Measurements from ENCODE around the gene STK36. TPM values are rescaled to one million over a fixed set of nuclear protein-coding genes. Genes with fewer than 3 reads are reported as not detected.

Gene STK36
- total RNA-seq, 2 experiments from 2014 or later = 17.6 to 17.9 TPM

DNA sequence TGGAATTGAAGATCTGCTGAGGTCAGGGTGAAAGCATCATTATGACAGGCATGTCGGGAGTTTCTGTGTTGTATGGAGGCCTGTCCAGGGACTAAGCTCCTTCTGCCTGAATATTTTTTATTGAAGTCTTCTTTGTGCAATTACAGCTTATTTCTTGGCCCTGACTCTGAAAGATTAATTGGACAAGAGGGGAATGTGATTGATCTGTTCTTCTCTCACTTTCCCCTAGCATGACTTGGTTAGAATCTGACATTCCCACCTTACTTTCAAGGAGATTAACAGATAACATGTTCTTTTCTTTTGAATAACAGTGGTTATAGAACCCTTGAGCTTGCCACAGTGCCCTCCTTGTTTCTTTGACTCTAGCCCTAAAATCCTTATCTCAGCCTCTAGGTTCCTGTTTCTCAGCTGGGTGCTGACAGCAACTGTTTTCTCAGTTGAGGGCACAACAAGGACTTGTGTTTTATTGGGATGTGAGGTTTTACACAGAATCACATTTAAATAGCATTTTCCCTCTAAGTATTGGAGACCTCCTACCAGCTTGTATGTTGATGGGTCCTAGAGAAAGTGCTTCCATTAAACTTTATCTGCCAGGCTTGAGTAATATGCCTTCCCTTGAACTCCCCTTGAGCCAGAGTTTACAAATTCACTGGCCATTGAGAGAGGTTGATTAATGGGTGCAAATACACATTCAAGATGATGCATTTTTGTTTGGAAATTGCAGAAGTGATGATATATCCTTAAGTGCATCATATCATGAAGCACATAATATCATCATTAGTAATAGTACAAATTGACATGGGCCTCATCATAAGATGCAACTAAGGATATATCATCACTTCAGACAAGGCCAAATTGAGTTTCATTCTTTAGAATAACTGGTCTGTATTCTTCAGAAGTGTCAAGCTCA, 51.2 kb downstream of the STK36 start:
- CTCF ChIA-PET = interaction anchor here (0.6 to 3.3 kb wide), 8 partner anchors 10 to 175 kb away, joined by 3 to 23 read pairs (median 4); partner anchors contain the start of gene TTLL4
- Mint-ChIP-seq H3K4me1 (peaks cover 20% of the 10 kb centered on the region), H3K27me3 (no peaks in the 10 kb centered on the region), H3K9me3 (peaks cover 10% of the 10 kb centered on the region), H3K4me3 (no peak overlapping the region), H3K36me3 (ENCODE audit: low read depth) (peaks cover 21% of the 10 kb centered on the region), H3K27ac (no peak overlapping the region)
- POLR2A ChIA-PET = interaction anchor here (1.8 kb wide), 1 partner anchor 8 kb away, joined by 4 read pairs; no protein-coding TSS in a partner anchor
- no peak for DNase-seq

DNA sequence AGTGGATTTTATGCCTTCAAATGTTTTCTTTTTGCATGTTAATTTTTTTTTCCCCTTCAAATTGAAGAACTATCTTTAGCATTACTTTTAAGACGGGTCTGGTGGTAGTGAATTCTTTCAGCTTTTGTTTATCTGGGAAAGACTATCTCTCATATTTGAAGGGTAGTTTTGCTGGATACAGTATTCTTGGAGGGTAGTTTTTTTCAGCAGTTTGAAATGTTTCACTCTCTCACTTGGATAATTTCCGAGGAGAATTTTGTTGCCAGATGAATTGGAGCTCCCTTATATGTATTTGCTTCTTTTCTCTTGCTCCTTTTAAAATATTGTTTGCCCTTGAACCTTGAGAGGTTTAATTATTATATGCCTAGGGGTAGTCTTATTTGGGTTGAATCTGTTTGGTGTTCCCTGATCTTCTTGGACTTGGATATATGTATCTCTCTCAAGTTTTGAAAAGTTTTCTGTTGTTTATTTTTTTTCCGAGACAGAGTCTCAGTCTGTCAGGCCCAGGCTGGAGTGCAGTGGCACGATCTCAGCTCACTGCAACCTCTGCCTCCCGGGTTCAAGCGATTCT, 54.2 kb downstream of the STK36 start:
- Mint-ChIP-seq H3K4me1 (peaks cover 17% of the 10 kb centered on the region), H3K9me3 (peaks cover 10% of the 10 kb centered on the region), H3K27ac (no peak overlapping the region), H3K27me3 (no peaks in the 10 kb centered on the region), H3K36me3 (ENCODE audit: low read depth) (peaks cover 19% of the 10 kb centered on the region), H3K4me3 (no peak overlapping the region)
- POLR2A ChIA-PET = interaction anchor here (1.1 to 1.3 kb wide), 2 partner anchors 14 to 67 kb away, joined by 3 to 5 read pairs; partner anchors contain the start of genes BCS1L and ZNF142
- DNase-seq = no peak
- CTCF ChIA-PET = interaction anchor here (0.6 to 7.1 kb wide), 10 partner anchors 9 to 238 kb away, joined by 3 to 74 read pairs (median 4); partner anchors contain the start of genes BCS1L, TTLL4 and ZNF142

GRCh38 chr2:218727502-218728165, 55.7 kb downstream of the STK36 start:
- peaks cover 23% of the 10 kb centered on the region for H3K36me3 Mint-ChIP-seq (ENCODE audit: low read depth)
- POLR2A ChIA-PET = interaction anchor here (0.8 to 1.3 kb wide), 2 partner anchors 15 to 120 kb away, joined by 3 to 5 read pairs; no protein-coding TSS in a partner anchor
- peaks cover 21% of the 10 kb centered on the region for H3K4me1 Mint-ChIP-seq
- H3K4me3 Mint-ChIP-seq = no peak overlapping the region
- H3K27me3 Mint-ChIP-seq = no peaks in the 10 kb centered on the region
- DNase-seq = no peak
- no peak overlapping the region for H3K27ac Mint-ChIP-seq
- H3K9me3 Mint-ChIP-seq = peaks cover 10% of the 10 kb centered on the region
- CTCF ChIA-PET = interaction anchor here (0.6 to 7.1 kb wide), 16 partner anchors 8 to 171 kb away, joined by 3 to 74 read pairs (median 4); partner anchors contain the start of genes BCS1L, RNF25, STK36 and TTLL4

DNA sequence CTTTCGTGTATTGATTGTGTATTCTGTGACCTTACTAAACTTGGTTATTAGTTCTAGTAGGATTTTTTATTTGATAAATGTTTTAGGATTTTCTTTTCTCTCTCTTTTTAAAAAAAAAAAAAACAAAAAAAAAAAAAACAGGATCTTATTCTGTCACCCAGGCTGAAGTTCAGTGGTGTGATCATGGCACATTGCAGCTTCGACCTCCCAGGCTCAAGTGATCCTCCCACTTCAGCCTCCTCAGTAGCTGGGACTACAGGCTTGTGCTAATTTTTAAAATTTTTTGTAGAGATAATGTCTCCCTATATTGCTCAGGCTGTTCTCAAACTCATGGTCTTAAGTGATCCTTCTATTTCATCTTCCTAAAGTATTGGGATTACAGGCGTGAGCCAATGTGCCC, 57.8 kb downstream of the STK36 start:
- CTCF ChIA-PET = interaction anchor here (0.7 to 7.1 kb wide), 4 partner anchors 69 to 562 kb away, joined by 3 to 74 read pairs (median 4); no protein-coding TSS in a partner anchor

DNA sequence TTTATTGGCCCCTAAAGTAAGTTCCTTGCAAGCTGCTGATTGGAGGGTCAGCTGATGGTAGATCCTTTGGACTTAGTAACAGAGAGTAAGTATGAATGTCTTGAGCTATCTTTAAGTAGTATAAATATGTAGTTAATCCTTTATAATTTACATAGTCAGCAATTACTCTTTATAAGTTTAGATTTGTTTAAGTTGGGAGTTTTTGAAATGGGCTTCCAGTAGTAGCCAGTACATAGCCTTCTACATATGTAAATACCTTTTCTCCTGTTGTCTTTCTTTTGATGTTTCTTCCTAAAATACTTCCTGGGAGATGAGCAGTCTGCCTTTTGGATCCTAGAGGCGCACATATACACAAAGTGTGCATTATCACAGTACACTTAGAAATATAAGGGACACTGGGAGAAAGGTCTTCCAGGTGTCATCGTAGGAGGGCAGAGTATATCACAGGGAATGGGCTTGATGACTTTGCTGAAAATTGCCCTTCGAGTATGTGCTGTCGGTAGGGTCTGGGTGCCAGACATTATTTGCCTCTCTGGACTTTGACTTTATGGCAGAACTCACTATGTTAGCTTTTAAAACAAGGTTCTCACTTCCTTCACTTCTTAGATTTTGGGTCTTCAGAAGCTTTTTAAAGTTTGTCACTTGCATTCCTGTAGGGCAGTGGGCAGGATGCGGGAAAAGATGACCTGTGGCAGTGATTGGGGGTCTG, 60.3 kb downstream of the STK36 start:
- ChIA-PET CTCF (interaction anchor here (1.0 to 7.1 kb wide), 4 partner anchors 10 to 116 kb away, joined by 4 to 74 read pairs (median 6); partner anchors contain the start of gene TTLL4), POLR2A (interaction anchor here (1.5 to 1.7 kb wide), 2 partner anchors 9 to 21 kb away, joined by 4 to 7 read pairs; partner anchors contain the start of gene TTLL4)
- Mint-ChIP-seq H3K36me3 (ENCODE audit: low read depth) (peaks cover 15% of the 10 kb centered on the region), H3K9me3 (peaks cover 2% of the 10 kb centered on the region), H3K27me3 (no peaks in the 10 kb centered on the region), H3K27ac (no peak overlapping the region), H3K4me1 (peaks cover 27% of the 10 kb centered on the region), H3K4me3 (no peak overlapping the region)
- DNase-seq = no peak

More for the DNA sequence above, 57.8 kb downstream of the STK36 start:
- H3K4me3 Mint-ChIP-seq = no peak overlapping the region
- POLR2A ChIA-PET = no interaction called here
- H3K9me3 Mint-ChIP-seq = peaks cover 10% of the 10 kb centered on the region
- H3K27me3 Mint-ChIP-seq = no peaks in the 10 kb centered on the region
- H3K27ac Mint-ChIP-seq = no peak overlapping the region
- DNase-seq = no peak
- H3K4me1 Mint-ChIP-seq = peaks cover 27% of the 10 kb centered on the region
- H3K36me3 Mint-ChIP-seq (ENCODE audit: low read depth) = peaks cover 26% of the 10 kb centered on the region

DNA sequence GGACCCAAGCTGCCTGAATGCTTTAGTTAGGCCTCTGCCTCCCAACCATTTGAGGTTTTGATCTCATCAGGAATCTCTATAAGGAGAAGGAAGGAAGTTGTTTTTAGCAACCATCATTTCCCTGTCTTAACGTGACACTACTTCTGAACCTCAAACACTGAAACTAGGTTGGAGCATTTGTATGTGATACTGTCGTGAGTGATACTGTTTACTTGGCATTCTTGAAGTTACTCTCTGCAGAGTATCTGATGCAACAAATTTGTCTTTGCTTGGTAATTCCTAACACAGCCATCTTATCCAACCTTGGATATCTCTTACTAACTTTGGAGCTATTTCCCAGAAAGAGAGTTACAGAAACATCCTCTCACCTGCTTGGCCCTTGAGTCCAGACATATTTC, 60.9 kb downstream of the STK36 start:
- peaks cover 13% of the 10 kb centered on the region for H3K36me3 Mint-ChIP-seq (ENCODE audit: low read depth)
- H3K9me3 Mint-ChIP-seq = peaks cover 1% of the 10 kb centered on the region
- no peak for DNase-seq
- no peak overlapping the region for H3K27ac Mint-ChIP-seq
- ChIA-PET CTCF (interaction anchor here (1.0 to 7.1 kb wide), 3 partner anchors 10 to 116 kb away, joined by 4 to 74 read pairs (median 8); partner anchors contain the start of gene TTLL4), POLR2A (interaction anchor here (1.7 kb wide), 1 partner anchor 22 kb away, joined by 7 read pairs; the partner anchor contains the start of gene TTLL4)
- peaks cover 26% of the 10 kb centered on the region for H3K4me1 Mint-ChIP-seq
- no peak overlapping the region for H3K4me3 Mint-ChIP-seq
- no peaks in the 10 kb centered on the region for H3K27me3 Mint-ChIP-seq

- Mint-ChIP-seq H3K4me1 (peaks cover 26% of the 10 kb centered on the region), H3K27ac (no peak overlapping the region), H3K9me3 (no peaks in the 10 kb centered on the region), H3K36me3 (ENCODE audit: low read depth) (peaks cover 17% of the 10 kb centered on the region), H3K4me3 (no peak overlapping the region), H3K27me3 (no peaks in the 10 kb centered on the region)
- ChIA-PET CTCF (interaction anchor here (0.9 to 1.5 kb wide), 3 partner anchors 11 to 247 kb away, joined by 3 to 8 read pairs (median 4); partner anchors contain the start of gene TTLL4), POLR2A (no interaction called here)
- DNase-seq = peak; percentile 34
These were observed 61.5 kb downstream of the STK36 start for GRCh38 chr2:218733171-218734021.

DNA sequence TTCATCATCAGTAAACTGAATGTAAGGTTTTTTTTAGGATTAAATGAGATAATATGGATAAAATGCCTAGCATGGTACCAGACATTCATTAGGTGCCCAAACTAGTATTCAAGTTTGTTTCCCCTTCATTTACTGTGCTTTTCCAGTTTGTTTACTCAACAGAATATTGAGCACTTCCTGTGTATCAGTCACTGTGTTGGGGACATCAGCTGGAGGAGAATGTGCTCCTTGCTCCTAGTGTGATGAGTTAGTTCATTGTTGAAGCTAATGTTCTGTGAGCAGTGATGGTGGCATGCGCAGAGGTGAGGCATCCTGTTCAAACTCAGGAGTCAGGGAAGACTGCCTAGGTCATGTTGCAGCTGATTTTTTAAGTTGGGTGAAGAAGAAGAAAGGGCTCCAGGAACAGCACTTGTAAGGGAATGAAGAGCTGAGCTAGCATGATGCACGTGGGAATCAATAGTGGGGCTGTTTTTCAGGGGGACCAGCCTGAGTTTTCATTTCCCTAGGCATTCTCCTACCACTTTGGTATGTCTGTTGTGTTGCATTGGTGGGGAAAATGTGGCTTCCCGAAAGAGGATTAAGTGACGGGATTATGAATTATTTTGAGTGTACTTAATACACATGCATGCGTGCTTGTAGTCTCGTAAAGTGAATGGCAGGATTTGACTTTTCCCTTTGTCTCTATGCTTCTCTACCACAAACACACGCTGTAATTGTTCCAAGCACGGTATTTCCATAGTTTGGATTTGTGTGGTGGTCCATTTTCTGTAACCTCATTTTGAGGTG, 62.5 kb downstream of the STK36 start:
- Mint-ChIP-seq H3K4me1 (peaks cover 26% of the 10 kb centered on the region), H3K36me3 (ENCODE audit: low read depth) (peaks cover 22% of the 10 kb centered on the region), H3K27ac (no peak overlapping the region), H3K27me3 (no peaks in the 10 kb centered on the region), H3K4me3 (no peak overlapping the region), H3K9me3 (no peaks in the 10 kb centered on the region)
- DNase-seq = no peak
- CTCF ChIA-PET = interaction anchor here (0.9 kb wide), 1 partner anchor 246 kb away, joined by 3 read pairs; no protein-coding TSS in a partner anchor
- POLR2A ChIA-PET = no interaction called here

DNA sequence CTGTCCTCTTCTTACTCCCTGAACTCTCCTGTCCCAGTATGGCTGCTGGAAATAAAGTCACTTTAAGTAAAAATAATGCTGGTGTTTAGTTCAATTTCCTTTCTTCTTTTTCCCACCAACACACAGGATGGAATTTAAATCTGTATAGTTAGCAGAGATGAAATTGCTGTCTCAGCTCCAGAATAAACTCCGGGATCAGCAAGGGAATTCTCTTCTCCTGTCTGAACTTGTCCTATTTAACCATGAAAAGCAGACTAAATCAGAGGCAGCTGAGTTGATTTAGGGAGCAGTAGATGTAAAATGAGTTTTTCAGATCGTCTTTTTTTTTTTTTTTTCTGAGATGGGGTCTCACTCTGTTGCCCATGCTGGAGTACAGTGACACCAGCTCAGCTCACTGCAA, 64.6 kb downstream of the STK36 start:
- CTCF ChIA-PET = interaction anchor here (0.7 to 1.2 kb wide), 4 partner anchors 9 to 612 kb away, joined by 3 read pairs; no protein-coding TSS in a partner anchor
- POLR2A ChIA-PET = no interaction called here
- no peak overlapping the region for H3K4me3 Mint-ChIP-seq
- H3K36me3 Mint-ChIP-seq (ENCODE audit: low read depth) = peaks cover 29% of the 10 kb centered on the region
- peaks cover 25% of the 10 kb centered on the region for H3K4me1 Mint-ChIP-seq
- no peak for DNase-seq
- no peaks in the 10 kb centered on the region for H3K9me3 Mint-ChIP-seq
- no peak overlapping the region for H3K27ac Mint-ChIP-seq
- no peaks in the 10 kb centered on the region for H3K27me3 Mint-ChIP-seq

- Mint-ChIP-seq H3K9me3 (no peaks in the 10 kb centered on the region), H3K27ac (no peak overlapping the region), H3K4me1 (peaks cover 16% of the 10 kb centered on the region), H3K4me3 (no peak overlapping the region), H3K36me3 (ENCODE audit: low read depth) (peaks cover 48% of the 10 kb centered on the region), H3K27me3 (no peaks in the 10 kb centered on the region)
- no peak for DNase-seq
- POLR2A ChIA-PET = no interaction called here
- CTCF ChIA-PET = interaction anchor here (0.7 kb wide), 2 partner anchors 33 to 105 kb away, joined by 3 read pairs; no protein-coding TSS in a partner anchor
These were observed 71.2 kb downstream of the STK36 start for GRCh38 chr2:218743068-218743467.

- DNase-seq = no peak
- Mint-ChIP-seq H3K36me3 (ENCODE audit: low read depth) (peaks cover 46% of the 10 kb centered on the region), H3K4me3 (no peak overlapping the region), H3K27ac (no peak overlapping the region), H3K9me3 (no peaks in the 10 kb centered on the region), H3K27me3 (no peaks in the 10 kb centered on the region), H3K4me1 (peaks cover 16% of the 10 kb centered on the region)
- ChIA-PET POLR2A (no interaction called here), CTCF (no interaction called here)
These were observed 72.7 kb downstream of the STK36 start for GRCh38 chr2:218744615-218745014.

All from activated CD4-positive, alpha-beta memory T cell treated with anti-CD3 and anti-CD28 coated beads, Interleukin-2, amount 10 ng/mL, durations not matched to agents 7 days and 5 days (primary cell).